Measurements from ENCODE around the gene AHI1.

AHI1 gene

GRCh38 chr6:135300576-135300975, 197.0 kb downstream of the AHI1 start:
- TF ChIP-seq POLR2A (IDR thresholded peaks at IDR 0.05; ENCODE audit: extremely low read depth, insufficient read length): no peak
- TF ChIP-seq MAX (IDR thresholded peaks at IDR 0.05; ENCODE audit: low read depth, low read length): no peak
- no peak for TF ChIP-seq CTCF (IDR thresholded peaks at IDR 0.05; ENCODE audit: low read depth, low read length)
- TF ChIP-seq MYC (IDR thresholded peaks at IDR 0.05; ENCODE audit: low read depth, low read length): no peak
- DNase-seq (ENCODE audit: low read depth): no peak
- no peak overlapping the region for H3K4me3 ChIP-seq (ENCODE audit: low read depth, low read length)

GRCh38 chr6:135299256-135299655, 198.3 kb downstream of the AHI1 start:
- peak; percentile 84 for DNase-seq (ENCODE audit: low read depth)
- no peak for TF ChIP-seq CTCF (IDR thresholded peaks at IDR 0.05; ENCODE audit: low read depth, low read length)
- H3K4me3 ChIP-seq (ENCODE audit: low read depth, low read length): no peak overlapping the region

GRCh38 chr6:135298455-135298854, 199.1 kb downstream of the AHI1 start:
- no peak overlapping the region for H3K4me3 ChIP-seq (ENCODE audit: low read depth, low read length)
- no peak for DNase-seq (ENCODE audit: low read depth)
- TF ChIP-seq MAX (IDR thresholded peaks at IDR 0.05; ENCODE audit: low read depth, low read length): no peak
- no peak for TF ChIP-seq POLR2A (IDR thresholded peaks at IDR 0.05; ENCODE audit: extremely low read depth, insufficient read length)
- no peak for TF ChIP-seq CTCF (IDR thresholded peaks at IDR 0.05; ENCODE audit: low read depth, low read length)
- TF ChIP-seq MYC (IDR thresholded peaks at IDR 0.05; ENCODE audit: low read depth, low read length): no peak

- H3K4me3 ChIP-seq (ENCODE audit: low read depth, low read length): no peak overlapping the region
- DNase-seq (ENCODE audit: low read depth): no peak
- TF ChIP-seq MAX (IDR thresholded peaks at IDR 0.05; ENCODE audit: low read depth, low read length): no peak
- no peak for TF ChIP-seq MYC (IDR thresholded peaks at IDR 0.05; ENCODE audit: low read depth, low read length)
- TF ChIP-seq POLR2A (IDR thresholded peaks at IDR 0.05; ENCODE audit: extremely low read depth, insufficient read length): no peak
- no peak for TF ChIP-seq CTCF (IDR thresholded peaks at IDR 0.05; ENCODE audit: low read depth, low read length)
Observed at GRCh38 chr6:135296715-135297114, 200.8 kb downstream of the AHI1 start.

GRCh38 chr6:135295085-135295484, 202.5 kb downstream of the AHI1 start:
- no peak overlapping the region for H3K4me3 ChIP-seq (ENCODE audit: low read depth, low read length)
- TF ChIP-seq MYC (IDR thresholded peaks at IDR 0.05; ENCODE audit: low read depth, low read length) (no peak), POLR2A (IDR thresholded peaks at IDR 0.05; ENCODE audit: extremely low read depth, insufficient read length) (no peak), MAX (IDR thresholded peaks at IDR 0.05; ENCODE audit: low read depth, low read length) (no peak), CTCF (IDR thresholded peaks at IDR 0.05; ENCODE audit: low read depth, low read length) (no peak)

More at GRCh38 chr6:135295085-135295484, 202.5 kb downstream of the AHI1 start:
- no peak for DNase-seq (ENCODE audit: low read depth)
